SK-N-SH (cell line): ENCODE measurements around the gene SGSM2. TPM values are rescaled to one million over a fixed set of nuclear protein-coding genes. Genes with fewer than 3 reads are reported as not detected.

Source experiments
- CTCF ChIA-PET: fragments of 300-600, 350-600 bp; formaldehyde crosslinking; extraction: SDS; loops from one replicate; lab custom pipeline; 2021; lab: Yijun Ruan, JAX
- POLR2A ChIA-PET: fragments of 350-600 bp; sonication (Branson Sonifier 250); formaldehyde crosslinking; extraction: SDS; loops from one replicate; lab custom pipeline; 2020; ENCODE audit warnings: antibody characterized with exemption, inconsistent platforms; lab: Yijun Ruan, JAX
- DNase-seq: peaks from one replicate; pipeline ENCODE4 v3.0.0; 2012
- H2AFZ ChIP-seq: fragments of 200-600 bp; sonication (generic); 2 replicates; pipeline ENCODE4 v1.8.1; 2016; ENCODE audit warnings: antibody characterized with exemption, mild to moderate bottlenecking, low read depth
- H3F3A ChIP-seq: fragments of 200-600 bp; sonication (generic); replicated peaks from 2 replicates; pipeline ENCODE3; 2016; ENCODE audit warnings: antibody characterized with exemption, mild to moderate bottlenecking; ENCODE audit not compliant: insufficient read depth
- H3K27ac ChIP-seq, 2 experiments: fragments of 200-500 bp in 1 of 2; fragments of 200-600 bp in 1 of 2; sonication (Bioruptor generic) in 1 of 2; sonication (generic), shearing (Covaris generic) in 1 of 2; 2 replicates each; pipeline versions ENCODE4 v1.5.1 to v1.6.1; 2014 to 2016; ENCODE audit warnings: low read depth in 2 of 2, inconsistent platforms in 1 of 2, low read length in 1 of 2, mild to moderate bottlenecking in 1 of 2, mixed read lengths in 1 of 2
- H3K27me3 ChIP-seq: fragments of 200-600 bp; sonication (generic), shearing (Covaris generic); 2 replicates; pipeline ENCODE4 v1.6.1; 2016; ENCODE audit warnings: mixed run types; ENCODE audit not compliant: insufficient read depth
- H3K36me3 ChIP-seq, 2 experiments: fragments of 200-500 bp in 1 of 2; fragments of 200-600 bp in 1 of 2; sonication (Bioruptor generic) in 1 of 2; sonication (generic) in 1 of 2; replicated peaks in 1 of 2; 2 replicates each; pipeline versions ENCODE3 to v1.5.1; 2014 to 2016; ENCODE audit warnings: low read length in 1 of 2, mild to moderate bottlenecking in 1 of 2; ENCODE audit not compliant: insufficient read depth in 2 of 2, control insufficient read depth in 1 of 2
- H3K4me1 ChIP-seq, 2 experiments: fragments of 200-500 bp in 1 of 2; fragments of 200-600 bp in 1 of 2; sonication (Bioruptor generic) in 1 of 2; sonication (generic), shearing (Covaris generic) in 1 of 2; 2 replicates each; pipeline versions ENCODE4 v1.5.1 to v1.6.1; 2014 to 2016; ENCODE audit warnings: low read depth in 1 of 2, low read length in 1 of 2, mixed run types in 1 of 2; ENCODE audit not compliant: insufficient read depth in 2 of 2, control insufficient read depth in 1 of 2
- H3K4me2 ChIP-seq: fragments of 200-600 bp; sonication (generic), shearing (Covaris generic); 2 replicates; pipeline ENCODE4 v1.6.1; 2017; ENCODE audit warnings: mixed run types
- H3K4me3 ChIP-seq, 2 experiments: fragments of 200-500 bp in 1 of 2; fragments of 200-600 bp in 1 of 2; sonication (Bioruptor generic) in 1 of 2; sonication (generic), shearing (Covaris generic) in 1 of 2; 2 replicates each; pipeline versions ENCODE4 v1.5.1 to v1.8.1; 2014 to 2016; ENCODE audit warnings: low read depth in 2 of 2, inconsistent platforms in 1 of 2, low read length in 1 of 2, mild to moderate bottlenecking in 1 of 2, mixed read lengths in 1 of 2, moderate library complexity in 1 of 2
- H3K79me2 ChIP-seq: fragments of 200-600 bp; sonication (generic); 2 replicates; pipeline ENCODE4 v1.8.1; 2017; ENCODE audit warnings: mild to moderate bottlenecking; ENCODE audit not compliant: insufficient read depth
- H3K9ac ChIP-seq: fragments of 200-600 bp; sonication (generic); 2 replicates; pipeline ENCODE4 v1.6.1; 2017; ENCODE audit warnings: mixed run types
- H3K9me2 ChIP-seq: fragments of 200-600 bp; sonication (generic); 2 replicates; pipeline ENCODE4 v1.6.1; 2017; ENCODE audit warnings: mixed run types
- H3K9me3 ChIP-seq: fragments of 200-600 bp; sonication (generic); 2 replicates; pipeline ENCODE4 v1.6.1; 2017; ENCODE audit warnings: mixed run types, mild to moderate bottlenecking, moderate library complexity
- H4K20me1 ChIP-seq: fragments of 200-600 bp; sonication (generic); 2 replicates; pipeline ENCODE4 v1.6.1; 2017; ENCODE audit warnings: mild to moderate bottlenecking, mixed run types; ENCODE audit not compliant: insufficient read depth
- CHD2 ChIP-seq: fragments of 150-350 bp; IDR thresholded peaks from 2 replicates; pipeline ENCODE4 v1.6.1; 2018; ENCODE audit warnings: low read length; ENCODE audit not compliant: partially characterized antibody
- FOXJ3 ChIP-seq: sonication (generic); formaldehyde crosslinking; IDR thresholded peaks from 2 replicates; pipeline ENCODE4 v1.5.1; 2020; ENCODE audit warnings: mild to moderate bottlenecking, missing genetic modification reagents
- GABPA ChIP-seq: IDR thresholded peaks from 2 replicates; pipeline ENCODE4 v1.4.0; 2012; ENCODE audit warnings: low read depth, mild to moderate bottlenecking
- GATA2 ChIP-seq: sonication (generic); formaldehyde crosslinking; IDR thresholded peaks from 2 replicates; pipeline ENCODE4 v1.5.0; 2020; ENCODE audit warnings: mild to moderate bottlenecking, missing genetic modification reagents
- JUND ChIP-seq: IDR thresholded peaks from 2 replicates; pipeline ENCODE4 v1.4.0; 2012
- MEF2A ChIP-seq: IDR thresholded peaks from 2 replicates; pipeline ENCODE4 v1.4.0; 2012; ENCODE audit warnings: low read depth, borderline replicate concordance
- MXI1 ChIP-seq: IDR thresholded peaks from 2 replicates; pipeline ENCODE4 v1.6.1; 2012; ENCODE audit warnings: mild to moderate bottlenecking, low read depth, low read length, improper control_type of control experiment
- RCOR1 ChIP-seq: fragments of 150-350 bp; IDR thresholded peaks from 2 replicates; pipeline ENCODE4 v1.6.1; 2017; ENCODE audit warnings: antibody characterized with exemption, low read length
- SIN3A ChIP-seq: IDR thresholded peaks from 2 replicates; pipeline ENCODE4 v1.6.1; 2012; ENCODE audit warnings: low read depth, mild to moderate bottlenecking, low read length, moderate library complexity, borderline replicate concordance
- TCF12 ChIP-seq: IDR thresholded peaks from 2 replicates; pipeline ENCODE4 v1.4.0; 2012
- WGBS: methylation state at CpG from one replicate; pipeline ENCODE4 v1.1.6; 2017; ENCODE audit warnings: low lambda C conversion rate; 5-methylcytosine and 5-hydroxymethylcytosine counted together
- polyA plus RNA-seq, 3 experiments: library from polyadenylated mRNA; depleted of rRNA; stranded (reverse); fragments of >200 nt; gene quantifications; 2 replicates each; pipeline ENCODE4 v1.2.3, GENCODE V29; 2012
- TF ChIP-seq, protein P1 (sequence below): IDR thresholded peaks from 2 replicates; pipeline ENCODE4 v1.4.0; 2012; ENCODE audit warnings: low read depth, borderline replicate concordance
- TF ChIP-seq, protein P2 (sequence below): IDR thresholded peaks from 2 replicates; pipeline ENCODE4 v1.4.0; 2012; ENCODE audit warnings: low read depth
- TF ChIP-seq, protein P3 (sequence below): fragments of 150-350 bp; IDR thresholded peaks from 2 replicates; pipeline ENCODE4 v1.6.1; 2016; ENCODE audit warnings: mild to moderate bottlenecking, low read depth, low read length
- TF ChIP-seq, protein P4 (sequence below): fragments of 150-350 bp; IDR thresholded peaks from 2 replicates; pipeline ENCODE4 v1.6.1; 2017; ENCODE audit warnings: antibody characterized with exemption, low read length, low read depth, borderline replicate concordance
- TF ChIP-seq, protein P5 (sequence below): IDR thresholded peaks from 2 replicates; pipeline ENCODE4 v1.6.1; 2012; ENCODE audit warnings: mild to moderate bottlenecking, low read depth, low read length, moderate library complexity

The SGSM2 gene
- polyA plus RNA-seq, 1 of the 3 experiments (the other 2 are of a cell fraction) = 85.9 TPM

DNA sequence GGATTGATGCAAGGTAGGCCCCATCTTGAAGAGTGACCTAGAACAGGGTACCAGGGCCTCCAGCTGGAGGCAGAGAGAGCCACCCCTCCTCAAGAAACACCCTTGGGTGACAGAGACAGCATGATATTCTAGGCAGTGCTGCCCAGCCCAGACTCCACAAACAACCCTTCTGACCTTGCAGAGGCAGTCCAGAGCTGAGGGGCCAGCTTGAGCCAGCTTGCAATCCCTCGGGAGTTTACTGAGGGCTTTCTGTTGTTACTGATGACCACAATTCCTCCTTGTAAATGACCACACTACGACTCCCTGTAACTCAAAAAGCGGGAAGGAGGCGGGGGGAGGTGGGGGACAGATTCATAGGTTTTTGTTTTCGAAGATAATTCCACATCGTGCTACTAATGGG is 82.2 kb downstream of the SGSM2 start:
- H3K4me1 ChIP-seq = no peaks in the 10 kb centered on the region; a peak in 1 of 4 replicates
- H3K27me3 ChIP-seq = no peaks in the 10 kb centered on the region
- H3K4me2 ChIP-seq = no peak overlapping the region
- peaks cover 5% of the 10 kb centered on the region for H3F3A ChIP-seq
- no peaks in the 10 kb centered on the region for H3K9me2 ChIP-seq
- no peak overlapping the region for H2AFZ ChIP-seq
- POLR2A ChIA-PET = no interaction called here
- no peak overlapping the region for H3K27ac ChIP-seq
- H3K4me3 ChIP-seq = no peak overlapping the region
- no peak overlapping the region for H3K9ac ChIP-seq
- H3K79me2 ChIP-seq = no peaks in the 10 kb centered on the region
- TF ChIP-seq, protein P1, sequence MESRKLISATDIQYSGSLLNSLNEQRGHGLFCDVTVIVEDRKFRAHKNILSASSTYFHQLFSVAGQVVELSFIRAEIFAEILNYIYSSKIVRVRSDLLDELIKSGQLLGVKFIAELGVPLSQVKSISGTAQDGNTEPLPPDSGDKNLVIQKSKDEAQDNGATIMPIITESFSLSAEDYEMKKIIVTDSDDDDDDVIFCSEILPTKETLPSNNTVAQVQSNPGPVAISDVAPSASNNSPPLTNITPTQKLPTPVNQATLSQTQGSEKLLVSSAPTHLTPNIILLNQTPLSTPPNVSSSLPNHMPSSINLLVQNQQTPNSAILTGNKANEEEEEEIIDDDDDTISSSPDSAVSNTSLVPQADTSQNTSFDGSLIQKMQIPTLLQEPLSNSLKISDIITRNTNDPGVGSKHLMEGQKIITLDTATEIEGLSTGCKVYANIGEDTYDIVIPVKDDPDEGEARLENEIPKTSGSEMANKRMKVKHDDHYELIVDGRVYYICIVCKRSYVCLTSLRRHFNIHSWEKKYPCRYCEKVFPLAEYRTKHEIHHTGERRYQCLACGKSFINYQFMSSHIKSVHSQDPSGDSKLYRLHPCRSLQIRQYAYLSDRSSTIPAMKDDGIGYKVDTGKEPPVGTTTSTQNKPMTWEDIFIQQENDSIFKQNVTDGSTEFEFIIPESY = no peak
- TF ChIP-seq, protein P2, sequence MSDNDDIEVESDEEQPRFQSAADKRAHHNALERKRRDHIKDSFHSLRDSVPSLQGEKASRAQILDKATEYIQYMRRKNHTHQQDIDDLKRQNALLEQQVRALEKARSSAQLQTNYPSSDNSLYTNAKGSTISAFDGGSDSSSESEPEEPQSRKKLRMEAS = no peak
- TF ChIP-seq GATA2 (CRISPR knock-in tag) = no peak
- TF ChIP-seq, protein P3, sequence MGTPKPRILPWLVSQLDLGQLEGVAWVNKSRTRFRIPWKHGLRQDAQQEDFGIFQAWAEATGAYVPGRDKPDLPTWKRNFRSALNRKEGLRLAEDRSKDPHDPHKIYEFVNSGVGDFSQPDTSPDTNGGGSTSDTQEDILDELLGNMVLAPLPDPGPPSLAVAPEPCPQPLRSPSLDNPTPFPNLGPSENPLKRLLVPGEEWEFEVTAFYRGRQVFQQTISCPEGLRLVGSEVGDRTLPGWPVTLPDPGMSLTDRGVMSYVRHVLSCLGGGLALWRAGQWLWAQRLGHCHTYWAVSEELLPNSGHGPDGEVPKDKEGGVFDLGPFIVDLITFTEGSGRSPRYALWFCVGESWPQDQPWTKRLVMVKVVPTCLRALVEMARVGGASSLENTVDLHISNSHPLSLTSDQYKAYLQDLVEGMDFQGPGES = no peak
- no peak for TF ChIP-seq GABPA
- TF ChIP-seq JUND = no peak
- no peak for TF ChIP-seq MXI1
- TF ChIP-seq SIN3A = no peak
- no peak for TF ChIP-seq TCF12
- TF ChIP-seq CHD2 = no peak
- no peak for TF ChIP-seq RCOR1
- no peak for TF ChIP-seq FOXJ3
- no peak for TF ChIP-seq MEF2A
- TF ChIP-seq, protein P4, sequence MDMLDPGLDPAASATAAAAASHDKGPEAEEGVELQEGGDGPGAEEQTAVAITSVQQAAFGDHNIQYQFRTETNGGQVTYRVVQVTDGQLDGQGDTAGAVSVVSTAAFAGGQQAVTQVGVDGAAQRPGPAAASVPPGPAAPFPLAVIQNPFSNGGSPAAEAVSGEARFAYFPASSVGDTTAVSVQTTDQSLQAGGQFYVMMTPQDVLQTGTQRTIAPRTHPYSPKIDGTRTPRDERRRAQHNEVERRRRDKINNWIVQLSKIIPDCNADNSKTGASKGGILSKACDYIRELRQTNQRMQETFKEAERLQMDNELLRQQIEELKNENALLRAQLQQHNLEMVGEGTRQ = no peak
- TF ChIP-seq, protein P5, sequence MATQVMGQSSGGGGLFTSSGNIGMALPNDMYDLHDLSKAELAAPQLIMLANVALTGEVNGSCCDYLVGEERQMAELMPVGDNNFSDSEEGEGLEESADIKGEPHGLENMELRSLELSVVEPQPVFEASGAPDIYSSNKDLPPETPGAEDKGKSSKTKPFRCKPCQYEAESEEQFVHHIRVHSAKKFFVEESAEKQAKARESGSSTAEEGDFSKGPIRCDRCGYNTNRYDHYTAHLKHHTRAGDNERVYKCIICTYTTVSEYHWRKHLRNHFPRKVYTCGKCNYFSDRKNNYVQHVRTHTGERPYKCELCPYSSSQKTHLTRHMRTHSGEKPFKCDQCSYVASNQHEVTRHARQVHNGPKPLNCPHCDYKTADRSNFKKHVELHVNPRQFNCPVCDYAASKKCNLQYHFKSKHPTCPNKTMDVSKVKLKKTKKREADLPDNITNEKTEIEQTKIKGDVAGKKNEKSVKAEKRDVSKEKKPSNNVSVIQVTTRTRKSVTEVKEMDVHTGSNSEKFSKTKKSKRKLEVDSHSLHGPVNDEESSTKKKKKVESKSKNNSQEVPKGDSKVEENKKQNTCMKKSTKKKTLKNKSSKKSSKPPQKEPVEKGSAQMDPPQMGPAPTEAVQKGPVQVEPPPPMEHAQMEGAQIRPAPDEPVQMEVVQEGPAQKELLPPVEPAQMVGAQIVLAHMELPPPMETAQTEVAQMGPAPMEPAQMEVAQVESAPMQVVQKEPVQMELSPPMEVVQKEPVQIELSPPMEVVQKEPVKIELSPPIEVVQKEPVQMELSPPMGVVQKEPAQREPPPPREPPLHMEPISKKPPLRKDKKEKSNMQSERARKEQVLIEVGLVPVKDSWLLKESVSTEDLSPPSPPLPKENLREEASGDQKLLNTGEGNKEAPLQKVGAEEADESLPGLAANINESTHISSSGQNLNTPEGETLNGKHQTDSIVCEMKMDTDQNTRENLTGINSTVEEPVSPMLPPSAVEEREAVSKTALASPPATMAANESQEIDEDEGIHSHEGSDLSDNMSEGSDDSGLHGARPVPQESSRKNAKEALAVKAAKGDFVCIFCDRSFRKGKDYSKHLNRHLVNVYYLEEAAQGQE = no peak
- H4K20me1 ChIP-seq = no peaks in the 10 kb centered on the region
- H3K36me3 ChIP-seq = peaks cover 7 to 12% of the 10 kb centered on the region in 2 experiments
- no peak for DNase-seq
- H3K9me3 ChIP-seq = no peaks in the 10 kb centered on the region
- CTCF ChIA-PET = interaction anchor here (27.8 kb wide), 1 partner anchor 44 kb away, joined by 654 read pairs; no protein-coding TSS in a partner anchor
- WGBS = 97% methylated on average over 6 of the region's 6 CpGs
